ENCODE results near the gene ST8SIA2. TPM values are rescaled to one million over a fixed set of nuclear protein-coding genes. Genes with fewer than 3 reads are reported as not detected.

Gene ST8SIA2
- total RNA-seq, 2 donors from 2014 or later, result not detected

GRCh38 chr15:92361321-92362000, 32.2 kb upstream of the ST8SIA2 start:
- Histone ChIP-seq H3K27me3 (no peaks in the 10 kb centered on the region), H3K36me3 (replicated peaks in 1 of 2; ENCODE audit: insufficient read depth in 1 of 2, low read depth in 2 of 2) (no peaks in the 10 kb centered on the region), H3K4me1 (no peaks in the 10 kb centered on the region), H3K4me3 (no peak overlapping the region), H3K9me3 (no peaks in the 10 kb centered on the region), H3K27ac (no peak overlapping the region)
- WGBS, 2 donors, result 47 to 50% methylated on average over 10 of the region's 10 CpGs
- DNase-seq (no peak), ATAC-seq (no peak)
- TF ChIP-seq CTCF (IDR thresholded peaks at IDR 0.05), result no peak
- no peak for TF ChIP-seq POLR2A (IDR thresholded peaks at IDR 0.05)
- intact Hi-C loops (cut with DNase I), result no loop called here

GRCh38 chr15:92362001-92362350, 31.7 kb upstream of the ST8SIA2 start:
- Histone ChIP-seq H3K9me3 (no peaks in the 10 kb centered on the region), H3K4me3 (no peak overlapping the region), H3K27me3 (no peaks in the 10 kb centered on the region), H3K36me3 (replicated peaks in 1 of 2; ENCODE audit: insufficient read depth in 1 of 2, low read depth in 2 of 2) (no peaks in the 10 kb centered on the region), H3K27ac (no peak overlapping the region), H3K4me1 (no peaks in the 10 kb centered on the region)
- no peak for ATAC-seq
- WGBS, 2 donors, result 44 to 51% methylated on average over 3 of the region's 3 CpGs
- TF ChIP-seq CTCF (IDR thresholded peaks at IDR 0.05), result no peak
- no peak for DNase-seq
- intact Hi-C loops (cut with DNase I), result no loop called here

GRCh38 chr15:92365084-92365483, 28.6 kb upstream of the ST8SIA2 start:
- TF ChIP-seq POLR2A (IDR thresholded peaks at IDR 0.05) (no peak), CTCF (IDR thresholded peaks at IDR 0.05) (no peak)
- Histone ChIP-seq H3K4me3 (no peak overlapping the region), H3K27ac (no peak overlapping the region), H3K36me3 (replicated peaks in 1 of 2; ENCODE audit: insufficient read depth in 1 of 2, low read depth in 2 of 2) (no peaks in the 10 kb centered on the region), H3K9me3 (no peaks in the 10 kb centered on the region), H3K27me3 (no peaks in the 10 kb centered on the region), H3K4me1 (no peaks in the 10 kb centered on the region)
- no peak for DNase-seq
- no peak for ATAC-seq
- intact Hi-C loops (cut with DNase I), result no loop called here
- 6 to 23% methylated on average over 6 of the region's 6 CpGs for WGBS, 2 donors

GRCh38 chr15:92365906-92366305, 27.8 kb upstream of the ST8SIA2 start:
- no peaks in the 10 kb centered on the region for H3K27me3 ChIP-seq
- WGBS, 2 donors, result 67 to 73% methylated on average over 3 of the region's 3 CpGs
- H3K4me1 ChIP-seq, result no peaks in the 10 kb centered on the region
- H3K36me3 ChIP-seq (replicated peaks in 1 of 2; ENCODE audit: insufficient read depth in 1 of 2, low read depth in 2 of 2), result no peaks in the 10 kb centered on the region
- TF ChIP-seq CTCF (IDR thresholded peaks at IDR 0.05) (no peak), POLR2A (IDR thresholded peaks at IDR 0.05) (no peak)
- H3K27ac ChIP-seq, result no peak overlapping the region
- no peaks in the 10 kb centered on the region for H3K9me3 ChIP-seq
- intact Hi-C loops (cut with DNase I), result no loop called here
- no peak overlapping the region for H3K4me3 ChIP-seq
- no peak for DNase-seq
- ATAC-seq, result no peak

GRCh38 chr15:92366381-92366780, 27.3 kb upstream of the ST8SIA2 start:
- WGBS, 2 donors, result 81 to 93% methylated on average over 5 of the region's 5 CpGs
- ATAC-seq (no peak), DNase-seq (no peak)
- intact Hi-C loops (cut with DNase I), result no loop called here
- Histone ChIP-seq H3K27me3 (no peaks in the 10 kb centered on the region), H3K9me3 (no peaks in the 10 kb centered on the region), H3K4me3 (no peak overlapping the region), H3K27ac (no peak overlapping the region), H3K36me3 (replicated peaks in 1 of 2; ENCODE audit: insufficient read depth in 1 of 2, low read depth in 2 of 2) (no peaks in the 10 kb centered on the region), H3K4me1 (no peaks in the 10 kb centered on the region)
- TF ChIP-seq POLR2A (IDR thresholded peaks at IDR 0.05), result no peak
- no peak for TF ChIP-seq CTCF (IDR thresholded peaks at IDR 0.05)
